ENCODE measurements around the gene BAIAP2. TPM values are rescaled to one million over a fixed set of nuclear protein-coding genes. Genes with fewer than 3 reads are reported as not detected.

BAIAP2 gene
- total and polyA plus RNA-seq, 2 of the 13 experiments (the other 11 are each of a cell fraction or from before 2014, with no cell fraction given), result 22.5 to 24.0 TPM

GRCh38 chr17:81083125-81083765 lies 48.3 kb downstream of the BAIAP2 start (continued):
- TF ChIP-seq CHCHD3 (CRISPR knock-in tag; IDR thresholded peaks at IDR 0.05), result no peak
- no peak for TF ChIP-seq ZNF841 (CRISPR knock-in tag; IDR thresholded peaks at IDR 0.05; ENCODE audit: borderline replicate concordance)
- TF ChIP-seq GTF3A (CRISPR knock-in tag; conservative IDR thresholded peaks at IDR 0.05), result no peak
- peak; percentile 92 for TF ChIP-seq ARNTL (CRISPR knock-in tag; IDR thresholded peaks at IDR 0.05)
- TF ChIP-seq, protein P1, sequence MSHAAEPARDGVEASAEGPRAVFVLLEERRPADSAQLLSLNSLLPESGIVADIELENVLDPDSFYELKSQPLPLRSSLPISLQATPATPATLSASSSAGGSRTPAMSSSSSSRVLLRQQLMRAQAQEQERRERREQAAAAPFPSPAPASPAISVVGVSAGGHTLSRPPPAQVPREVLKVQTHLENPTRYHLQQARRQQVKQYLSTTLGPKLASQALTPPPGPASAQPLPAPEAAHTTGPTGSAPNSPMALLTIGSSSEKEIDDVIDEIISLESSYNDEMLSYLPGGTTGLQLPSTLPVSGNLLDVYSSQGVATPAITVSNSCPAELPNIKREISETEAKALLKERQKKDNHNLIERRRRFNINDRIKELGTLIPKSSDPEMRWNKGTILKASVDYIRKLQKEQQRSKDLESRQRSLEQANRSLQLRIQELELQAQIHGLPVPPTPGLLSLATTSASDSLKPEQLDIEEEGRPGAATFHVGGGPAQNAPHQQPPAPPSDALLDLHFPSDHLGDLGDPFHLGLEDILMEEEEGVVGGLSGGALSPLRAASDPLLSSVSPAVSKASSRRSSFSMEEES (CRISPR knock-in tag; IDR thresholded peaks at IDR 0.05), result peak; percentile 97
- TF ChIP-seq ZSCAN31 (CRISPR knock-in tag; IDR thresholded peaks at IDR 0.05; ENCODE audit: low read depth), result peak; percentile 97
- TF ChIP-seq ZNF784 (CRISPR knock-in tag; IDR thresholded peaks at IDR 0.05; ENCODE audit: borderline replicate concordance), result peak; percentile 50; the same call in 1 of the 2 replicates
- TF ChIP-seq SMARCC2 (IDR thresholded peaks at IDR 0.05), result no peak
- TF ChIP-seq PRDM10 (CRISPR knock-in tag; IDR thresholded peaks at IDR 0.05; ENCODE audit: low read depth), result peak; percentile 94
- TF ChIP-seq SOX13 (IDR thresholded peaks at IDR 0.05), result no peak
- peak in 1 of 2 experiments; percentile 86; a peak in 2 of 4 replicates for TF ChIP-seq SOX13 (CRISPR knock-in tag; conservative IDR thresholded peaks at IDR 0.05 in 1 of 2, IDR thresholded peaks at IDR 0.05 in 1 of 2)
- TF ChIP-seq, protein P2, sequence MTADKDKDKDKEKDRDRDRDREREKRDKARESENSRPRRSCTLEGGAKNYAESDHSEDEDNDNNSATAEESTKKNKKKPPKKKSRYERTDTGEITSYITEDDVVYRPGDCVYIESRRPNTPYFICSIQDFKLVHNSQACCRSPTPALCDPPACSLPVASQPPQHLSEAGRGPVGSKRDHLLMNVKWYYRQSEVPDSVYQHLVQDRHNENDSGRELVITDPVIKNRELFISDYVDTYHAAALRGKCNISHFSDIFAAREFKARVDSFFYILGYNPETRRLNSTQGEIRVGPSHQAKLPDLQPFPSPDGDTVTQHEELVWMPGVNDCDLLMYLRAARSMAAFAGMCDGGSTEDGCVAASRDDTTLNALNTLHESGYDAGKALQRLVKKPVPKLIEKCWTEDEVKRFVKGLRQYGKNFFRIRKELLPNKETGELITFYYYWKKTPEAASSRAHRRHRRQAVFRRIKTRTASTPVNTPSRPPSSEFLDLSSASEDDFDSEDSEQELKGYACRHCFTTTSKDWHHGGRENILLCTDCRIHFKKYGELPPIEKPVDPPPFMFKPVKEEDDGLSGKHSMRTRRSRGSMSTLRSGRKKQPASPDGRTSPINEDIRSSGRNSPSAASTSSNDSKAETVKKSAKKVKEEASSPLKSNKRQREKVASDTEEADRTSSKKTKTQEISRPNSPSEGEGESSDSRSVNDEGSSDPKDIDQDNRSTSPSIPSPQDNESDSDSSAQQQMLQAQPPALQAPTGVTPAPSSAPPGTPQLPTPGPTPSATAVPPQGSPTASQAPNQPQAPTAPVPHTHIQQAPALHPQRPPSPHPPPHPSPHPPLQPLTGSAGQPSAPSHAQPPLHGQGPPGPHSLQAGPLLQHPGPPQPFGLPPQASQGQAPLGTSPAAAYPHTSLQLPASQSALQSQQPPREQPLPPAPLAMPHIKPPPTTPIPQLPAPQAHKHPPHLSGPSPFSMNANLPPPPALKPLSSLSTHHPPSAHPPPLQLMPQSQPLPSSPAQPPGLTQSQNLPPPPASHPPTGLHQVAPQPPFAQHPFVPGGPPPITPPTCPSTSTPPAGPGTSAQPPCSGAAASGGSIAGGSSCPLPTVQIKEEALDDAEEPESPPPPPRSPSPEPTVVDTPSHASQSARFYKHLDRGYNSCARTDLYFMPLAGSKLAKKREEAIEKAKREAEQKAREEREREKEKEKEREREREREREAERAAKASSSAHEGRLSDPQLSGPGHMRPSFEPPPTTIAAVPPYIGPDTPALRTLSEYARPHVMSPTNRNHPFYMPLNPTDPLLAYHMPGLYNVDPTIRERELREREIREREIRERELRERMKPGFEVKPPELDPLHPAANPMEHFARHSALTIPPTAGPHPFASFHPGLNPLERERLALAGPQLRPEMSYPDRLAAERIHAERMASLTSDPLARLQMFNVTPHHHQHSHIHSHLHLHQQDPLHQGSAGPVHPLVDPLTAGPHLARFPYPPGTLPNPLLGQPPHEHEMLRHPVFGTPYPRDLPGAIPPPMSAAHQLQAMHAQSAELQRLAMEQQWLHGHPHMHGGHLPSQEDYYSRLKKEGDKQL (CRISPR knock-in tag; IDR thresholded peaks at IDR 0.05; ENCODE audit: low read depth), result peak; percentile 67; the same call in 1 of the 2 replicates
- no peak for TF ChIP-seq ATRX (CRISPR knock-in tag; IDR thresholded peaks at IDR 0.05; ENCODE audit: borderline replicate concordance)
- no peak for TF ChIP-seq KDM5A (IDR thresholded peaks at IDR 0.05; ENCODE audit: borderline replicate concordance, low read length)
- TF ChIP-seq AGO2 (optimal IDR thresholded peaks at IDR 0.05; ENCODE audit: low read depth, low read length), result no peak
- TF ChIP-seq CBFB (CRISPR knock-in tag; IDR thresholded peaks at IDR 0.05), result no peak
- no peak for TF ChIP-seq SCMH1 (CRISPR knock-in tag; IDR thresholded peaks at IDR 0.05; ENCODE audit: borderline replicate concordance)
- no peak for TF ChIP-seq ZNF530 (CRISPR knock-in tag; IDR thresholded peaks at IDR 0.05; ENCODE audit: low read depth)
